Neural cell (in vitro differentiated cells): ENCODE measurements around the gene HPSE2. TPM values are rescaled to one million over a fixed set of nuclear protein-coding genes. Genes with fewer than 3 reads are reported as not detected.

Experiments used
- H2AFZ ChIP-seq: fragments of 200-600, 300-800 bp; sonication (generic), shearing (Covaris generic); 2 replicates; pipeline ENCODE4 v1.6.0; 2014; ENCODE audit warnings: low read depth, mild to moderate bottlenecking, antibody characterized with exemption, low read length, moderate library complexity
- H3F3A ChIP-seq: fragments of 200-600 bp; shearing (Covaris generic); 2 replicates; pipeline ENCODE4 v1.6.1; 2016; ENCODE audit warnings: mild to moderate bottlenecking, moderate library complexity, mixed read lengths, antibody characterized with exemption, low read length; ENCODE audit not compliant: insufficient read depth, poor library complexity, severe bottlenecking
- H3K27ac ChIP-seq: fragments of 200-600, 300-800 bp; sonication (generic), shearing (Covaris generic); 2 replicates; pipeline ENCODE4 v1.5.1; 2014; ENCODE audit warnings: mild to moderate bottlenecking, low read length, moderate library complexity
- H3K27me3 ChIP-seq: fragments of 300-800, 200-600 bp; sonication (generic), shearing (Covaris generic); 2 replicates; pipeline ENCODE4 v1.6.0; 2014; ENCODE audit warnings: mild to moderate bottlenecking, low read depth, low read length, moderate library complexity; ENCODE audit not compliant: insufficient read depth
- H3K36me3 ChIP-seq: fragments of 300-800, 200-600 bp; sonication (generic), shearing (Covaris generic); 2 replicates; pipeline ENCODE4 v1.5.1; 2014; ENCODE audit warnings: mild to moderate bottlenecking, antibody characterized with exemption, low read length, moderate library complexity; ENCODE audit not compliant: insufficient read depth
- H3K4me2 ChIP-seq: fragments of 300-800, 200-600 bp; sonication (generic), shearing (Covaris generic); 2 replicates; pipeline ENCODE4 v1.6.0; 2014; ENCODE audit warnings: mild to moderate bottlenecking, low read length
- H3K4me3 ChIP-seq: fragments of 300-800, 200-600 bp; sonication (generic), shearing (Covaris generic); 2 replicates; pipeline ENCODE4 v1.5.1; 2014; ENCODE audit warnings: mild to moderate bottlenecking, low read length, moderate library complexity
- H3K79me2 ChIP-seq: fragments of 200-600 bp; shearing (Covaris generic); replicated peaks from 2 replicates; pipeline ENCODE4 v1.6.0; 2014; ENCODE audit warnings: mild to moderate bottlenecking, low read length, moderate library complexity; ENCODE audit not compliant: insufficient read depth
- H3K9ac ChIP-seq: fragments of 300-800, 200-600 bp; sonication (generic), shearing (Covaris generic); 2 replicates; pipeline ENCODE4 v1.6.1; 2016; ENCODE audit warnings: mild to moderate bottlenecking, low read length, mixed read lengths
- H3K9me2 ChIP-seq: fragments of 200-600 bp; shearing (Covaris generic); 2 replicates; pipeline ENCODE4 v1.6.1; 2016; ENCODE audit warnings: mild to moderate bottlenecking, low read length, mixed read lengths; ENCODE audit not compliant: insufficient read depth
- H3K9me3 ChIP-seq: fragments of 200-600, 300-800 bp; sonication (generic), shearing (Covaris generic); 2 replicates; pipeline ENCODE4 v1.6.1; 2016; ENCODE audit warnings: mild to moderate bottlenecking, mixed run types, low read length, moderate library complexity, mixed read lengths
- H4K20me1 ChIP-seq: fragments of 200-600 bp; shearing (Covaris generic); 2 replicates; pipeline ENCODE4 v1.6.1; 2016; ENCODE audit warnings: mild to moderate bottlenecking, mixed run types; ENCODE audit not compliant: insufficient read depth
- EP300 ChIP-seq: fragments of 450-650 bp; conservative IDR thresholded peaks from 2 replicates; pipeline ENCODE4 v1.6.1; 2014; ENCODE audit warnings: antibody characterized with exemption, mild to moderate bottlenecking, moderate library complexity; ENCODE audit not compliant: poor library complexity, severe bottlenecking
- EZH2 ChIP-seq: fragments of 200-600, 300-800 bp; shearing (Covaris generic), sonication (generic); IDR thresholded peaks from 2 replicates; pipeline ENCODE4 v1.6.1; 2014; ENCODE audit warnings: antibody characterized with exemption, low read length, borderline replicate concordance, mild to moderate bottlenecking; ENCODE audit not compliant: insufficient read depth, poor library complexity, severe bottlenecking
- MXI1 ChIP-seq: fragments of 450-650 bp; conservative IDR thresholded peaks from 2 replicates; pipeline ENCODE4 v1.6.1; 2014; ENCODE audit warnings: antibody characterized with exemption, mild to moderate bottlenecking; ENCODE audit not compliant: poor library complexity, severe bottlenecking
- POLR2AphosphoS5 ChIP-seq: IDR thresholded peaks from 2 replicates; pipeline ENCODE4 v1.6.1; 2012
- RAD21 ChIP-seq: fragments of 450-650 bp; conservative IDR thresholded peaks from 2 replicates; pipeline ENCODE4 v1.6.1; 2014; ENCODE audit warnings: antibody characterized with exemption, mild to moderate bottlenecking, moderate library complexity
- SMC3 ChIP-seq: fragments of 450-650 bp; conservative IDR thresholded peaks from 2 replicates; pipeline ENCODE4 v1.6.1; 2014; ENCODE audit warnings: antibody characterized with exemption, mild to moderate bottlenecking, moderate library complexity; ENCODE audit not compliant: poor library complexity
- TAF1 ChIP-seq: IDR thresholded peaks from 2 replicates; pipeline ENCODE4 v1.6.1; 2012; ENCODE audit warnings: low read depth
- polyA plus RNA-seq: library from polyadenylated mRNA; depleted of rRNA; stranded (reverse); fragments of >200 nt; gene quantifications from 2 replicates; pipeline ENCODE4 v1.2.3, GENCODE V29; 2014
- TF ChIP-seq, protein P1 (sequence below): fragments of 450-650 bp; IDR thresholded peaks from 2 replicates; pipeline ENCODE4 v1.5.1; 2014; ENCODE audit warnings: antibody characterized with exemption, mild to moderate bottlenecking, moderate library complexity; ENCODE audit not compliant: poor library complexity, severe bottlenecking
- TF ChIP-seq, protein P2 (sequence below): IDR thresholded peaks from 2 replicates; pipeline ENCODE4 v1.6.1; 2012; ENCODE audit warnings: borderline replicate concordance

HPSE2 gene
- polyA plus RNA-seq, 1 donor from 2014 or later, result not detected

GRCh38 chr10:98880971-98881370, 354.7 kb downstream of the HPSE2 start:
- TF ChIP-seq, protein P1, sequence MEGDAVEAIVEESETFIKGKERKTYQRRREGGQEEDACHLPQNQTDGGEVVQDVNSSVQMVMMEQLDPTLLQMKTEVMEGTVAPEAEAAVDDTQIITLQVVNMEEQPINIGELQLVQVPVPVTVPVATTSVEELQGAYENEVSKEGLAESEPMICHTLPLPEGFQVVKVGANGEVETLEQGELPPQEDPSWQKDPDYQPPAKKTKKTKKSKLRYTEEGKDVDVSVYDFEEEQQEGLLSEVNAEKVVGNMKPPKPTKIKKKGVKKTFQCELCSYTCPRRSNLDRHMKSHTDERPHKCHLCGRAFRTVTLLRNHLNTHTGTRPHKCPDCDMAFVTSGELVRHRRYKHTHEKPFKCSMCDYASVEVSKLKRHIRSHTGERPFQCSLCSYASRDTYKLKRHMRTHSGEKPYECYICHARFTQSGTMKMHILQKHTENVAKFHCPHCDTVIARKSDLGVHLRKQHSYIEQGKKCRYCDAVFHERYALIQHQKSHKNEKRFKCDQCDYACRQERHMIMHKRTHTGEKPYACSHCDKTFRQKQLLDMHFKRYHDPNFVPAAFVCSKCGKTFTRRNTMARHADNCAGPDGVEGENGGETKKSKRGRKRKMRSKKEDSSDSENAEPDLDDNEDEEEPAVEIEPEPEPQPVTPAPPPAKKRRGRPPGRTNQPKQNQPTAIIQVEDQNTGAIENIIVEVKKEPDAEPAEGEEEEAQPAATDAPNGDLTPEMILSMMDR, result no peak
- no peak for TF ChIP-seq EZH2
- TF ChIP-seq TAF1, result no peak
- no peak for TF ChIP-seq RAD21
- TF ChIP-seq, protein P2, sequence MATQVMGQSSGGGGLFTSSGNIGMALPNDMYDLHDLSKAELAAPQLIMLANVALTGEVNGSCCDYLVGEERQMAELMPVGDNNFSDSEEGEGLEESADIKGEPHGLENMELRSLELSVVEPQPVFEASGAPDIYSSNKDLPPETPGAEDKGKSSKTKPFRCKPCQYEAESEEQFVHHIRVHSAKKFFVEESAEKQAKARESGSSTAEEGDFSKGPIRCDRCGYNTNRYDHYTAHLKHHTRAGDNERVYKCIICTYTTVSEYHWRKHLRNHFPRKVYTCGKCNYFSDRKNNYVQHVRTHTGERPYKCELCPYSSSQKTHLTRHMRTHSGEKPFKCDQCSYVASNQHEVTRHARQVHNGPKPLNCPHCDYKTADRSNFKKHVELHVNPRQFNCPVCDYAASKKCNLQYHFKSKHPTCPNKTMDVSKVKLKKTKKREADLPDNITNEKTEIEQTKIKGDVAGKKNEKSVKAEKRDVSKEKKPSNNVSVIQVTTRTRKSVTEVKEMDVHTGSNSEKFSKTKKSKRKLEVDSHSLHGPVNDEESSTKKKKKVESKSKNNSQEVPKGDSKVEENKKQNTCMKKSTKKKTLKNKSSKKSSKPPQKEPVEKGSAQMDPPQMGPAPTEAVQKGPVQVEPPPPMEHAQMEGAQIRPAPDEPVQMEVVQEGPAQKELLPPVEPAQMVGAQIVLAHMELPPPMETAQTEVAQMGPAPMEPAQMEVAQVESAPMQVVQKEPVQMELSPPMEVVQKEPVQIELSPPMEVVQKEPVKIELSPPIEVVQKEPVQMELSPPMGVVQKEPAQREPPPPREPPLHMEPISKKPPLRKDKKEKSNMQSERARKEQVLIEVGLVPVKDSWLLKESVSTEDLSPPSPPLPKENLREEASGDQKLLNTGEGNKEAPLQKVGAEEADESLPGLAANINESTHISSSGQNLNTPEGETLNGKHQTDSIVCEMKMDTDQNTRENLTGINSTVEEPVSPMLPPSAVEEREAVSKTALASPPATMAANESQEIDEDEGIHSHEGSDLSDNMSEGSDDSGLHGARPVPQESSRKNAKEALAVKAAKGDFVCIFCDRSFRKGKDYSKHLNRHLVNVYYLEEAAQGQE, result no peak
- no peak for TF ChIP-seq MXI1
- TF ChIP-seq SMC3, result no peak
- no peak overlapping the region for H2AFZ ChIP-seq

DNA sequence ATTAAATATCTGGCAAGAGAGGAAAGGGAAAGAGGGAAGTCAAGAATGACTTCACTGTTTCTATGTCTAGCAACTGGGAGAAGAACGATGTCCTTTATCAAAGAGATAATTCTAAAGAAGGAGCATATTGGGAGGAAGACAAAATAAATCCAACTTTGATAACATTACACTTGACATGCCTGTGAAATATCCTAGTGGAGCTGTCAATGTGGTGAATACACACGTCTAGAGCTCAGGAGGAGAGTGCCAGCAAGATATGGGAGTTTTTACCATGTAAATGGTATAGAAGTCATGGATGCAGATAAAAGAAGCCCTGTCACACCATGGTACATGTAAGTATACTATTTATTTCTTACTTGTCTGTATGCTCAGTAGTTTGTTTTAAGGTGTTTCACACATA, 356.7 kb downstream of the HPSE2 start:
- H2AFZ ChIP-seq, result no peak overlapping the region
- H3K36me3 ChIP-seq, result no peaks in the 10 kb centered on the region
- no peak overlapping the region for H3K27ac ChIP-seq
- H3K9ac ChIP-seq, result no peak overlapping the region
- no peaks in the 10 kb centered on the region for H4K20me1 ChIP-seq
- TF ChIP-seq TAF1, result no peak
- H3K27me3 ChIP-seq, result no peaks in the 10 kb centered on the region
- H3K4me2 ChIP-seq, result no peak overlapping the region
- no peaks in the 10 kb centered on the region for H3F3A ChIP-seq
- H3K9me2 ChIP-seq, result no peaks in the 10 kb centered on the region
- no peak overlapping the region for H3K4me3 ChIP-seq
- no peaks in the 10 kb centered on the region for H3K79me2 ChIP-seq
- H3K9me3 ChIP-seq, result no peaks in the 10 kb centered on the region

More at GRCh38 chr10:98880971-98881370, 354.7 kb downstream of the HPSE2 start:
- H3K4me3 ChIP-seq, result no peak overlapping the region
- no peak overlapping the region for H3K4me2 ChIP-seq
- H4K20me1 ChIP-seq, result no peaks in the 10 kb centered on the region
- H3K27ac ChIP-seq, result no peak overlapping the region
- H3K9me3 ChIP-seq, result no peaks in the 10 kb centered on the region
- H3K27me3 ChIP-seq, result no peaks in the 10 kb centered on the region
- no peaks in the 10 kb centered on the region for H3F3A ChIP-seq
- no peaks in the 10 kb centered on the region for H3K36me3 ChIP-seq
- H3K9me2 ChIP-seq, result no peaks in the 10 kb centered on the region
- no peaks in the 10 kb centered on the region for H3K79me2 ChIP-seq
- H3K9ac ChIP-seq, result no peak overlapping the region

DNA sequence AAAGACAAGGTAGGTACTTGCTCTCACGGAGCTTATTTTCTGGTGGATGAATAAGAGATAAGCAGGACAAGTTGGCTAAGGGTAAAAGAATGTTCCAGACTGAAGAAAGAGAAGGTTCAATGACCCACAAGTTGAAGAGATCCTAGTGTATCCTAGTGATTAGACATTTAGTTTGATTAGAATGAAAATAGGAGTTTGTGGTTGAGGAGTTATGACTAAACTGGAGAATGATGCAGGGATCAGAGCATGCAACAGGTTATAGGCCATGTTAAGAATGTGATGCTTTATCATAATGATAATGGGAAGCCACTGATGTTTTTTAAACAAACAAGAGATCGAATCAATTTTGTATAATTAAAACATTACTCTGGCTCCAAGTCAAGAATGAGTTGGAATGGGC, 357.2 kb downstream of the HPSE2 start:
- Histone ChIP-seq H2AFZ (no peak overlapping the region), H3K79me2 (no peaks in the 10 kb centered on the region), H3K9ac (no peak overlapping the region), H3K36me3 (no peaks in the 10 kb centered on the region), H3K27me3 (no peaks in the 10 kb centered on the region), H3K9me2 (no peaks in the 10 kb centered on the region), H3K4me2 (no peak overlapping the region), H3K4me3 (no peak overlapping the region), H3F3A (no peaks in the 10 kb centered on the region), H4K20me1 (no peaks in the 10 kb centered on the region), H3K27ac (no peak overlapping the region), H3K9me3 (no peaks in the 10 kb centered on the region)
- TF ChIP-seq EZH2, result no peak
- TF ChIP-seq TAF1, result no peak
- no peak for TF ChIP-seq EP300
- TF ChIP-seq, protein P2, result no peak
- TF ChIP-seq SMC3, result no peak
- TF ChIP-seq POLR2AphosphoS5, result no peak
- no peak for TF ChIP-seq MXI1
- TF ChIP-seq, protein P1, result no peak
- TF ChIP-seq RAD21, result no peak
